Muscle of back (tissue), 10 donors: ENCODE data around the gene OR1E1. TPM values are rescaled to one million over a fixed set of nuclear protein-coding genes. Genes with fewer than 3 reads are reported as not detected.

ENCODE experiments used
- polyA plus RNA-seq, 10 donors: library from polyadenylated mRNA; unstranded; fragments of 120-200 nt; gene quantifications; one replicate each; pipeline ENCODE4 v1.2.1, GENCODE V29; 2013; ENCODE audit not compliant: insufficient read length in 10 of 10

The OR1E1 gene
- polyA plus RNA-seq, 10 donors: 0.15 to 0.16 TPM; not detected in 8

Other genes starting within 250 kb of the OR1E1 start
- gene OR1A2, start 200.9 kb downstream of the OR1E1 start, polyA plus RNA-seq: not detected
- gene OR1A1, start 190.7 kb downstream of the OR1E1 start, polyA plus RNA-seq: under 1 TPM in 1 of 10 donors, not detected in 9; 0.06 TPM
- under 1 TPM in 2 of 10 donors, not detected in 8; 0.12 TPM for gene OR3A1, start 100.0 kb downstream of the OR1E1 start, polyA plus RNA-seq
- gene OR3A2, start 12.1 kb downstream of the OR1E1 start, polyA plus RNA-seq: under 1 TPM in 9 of 10 donors, not detected in 1; 0.15 to 0.38 (median 0.27) TPM
- gene OR3A3, start 13.0 kb upstream of the OR1E1 start, polyA plus RNA-seq: under 1 TPM in 5 of 10 donors, not detected in 5; 0.04 to 0.17 (median 0.12) TPM
- not detected for gene OR1E2, start 35.4 kb upstream of the OR1E1 start, polyA plus RNA-seq
- gene SPATA22, start 73.4 kb upstream of the OR1E1 start, polyA plus RNA-seq: 1 to 10 TPM in 1 of 10 donors, under 1 TPM in 8, not detected in 1; 0.08 to 1.2 (median 0.63) TPM
- gene ASPA, start 77.6 kb upstream of the OR1E1 start, polyA plus RNA-seq: 1 to 10 TPM; 2.6 to 6.7 (median 4.1) TPM
- gene TRPV3, start 159.4 kb upstream of the OR1E1 start, polyA plus RNA-seq: 1 to 10 TPM; 1.0 to 2.3 (median 1.5) TPM
- 1 to 10 TPM; 3.2 to 8.8 (median 4.8) TPM for gene TRPV1, start 211.0 kb upstream of the OR1E1 start, polyA plus RNA-seq
- 10 to 100 TPM in 1 of 10 donors, 1 to 10 TPM in 9; 4.6 to 10.7 (median 7.3) TPM for gene SHPK, start 237.8 kb upstream of the OR1E1 start, polyA plus RNA-seq
- 10 to 100 TPM in 3 of 10 donors, 1 to 10 TPM in 7; 7.2 to 11.7 (median 8.6) TPM for gene CTNS, start 238.3 kb upstream of the OR1E1 start, polyA plus RNA-seq